Activated T-cell treated with anti-CD3 and anti-CD28 coated beads for 1 hour (primary cell): ENCODE results near the gene SHANK1.

ENCODE experiments used
- DNase-seq: peaks from one replicate; pipeline ENCODE4 v3.0.0-alpha.2; 2020; ENCODE audit warnings: low read depth

Gene SHANK1

GRCh38 chr19:50711805-50712204, 7.8 kb downstream of the SHANK1 start:
- no peak for DNase-seq

- DNase-seq, result no peak
Observed at GRCh38 chr19:50711196-50711595, 8.4 kb downstream of the SHANK1 start.

- DNase-seq, result no peak
Observed at GRCh38 chr19:50710612-50711011, 9.0 kb downstream of the SHANK1 start.

GRCh38 chr19:50710094-50710493, 9.5 kb downstream of the SHANK1 start:
- no peak for DNase-seq

GRCh38 chr19:50708179-50708879, 11.3 kb downstream of the SHANK1 start:
- no peak for DNase-seq

- DNase-seq, result no peak
Observed at GRCh38 chr19:50706387-50706786, 13.2 kb downstream of the SHANK1 start.

GRCh38 chr19:50705422-50706019, 14.1 kb downstream of the SHANK1 start:
- no peak for DNase-seq

GRCh38 chr19:50703915-50704796, 15.4 kb downstream of the SHANK1 start:
- DNase-seq, result no peak

GRCh38 chr19:50702871-50703829, 16.5 kb downstream of the SHANK1 start:
- DNase-seq, result no peak

GRCh38 chr19:50702158-50702870, 17.3 kb downstream of the SHANK1 start:
- DNase-seq, result no peak

GRCh38 chr19:50701367-50701985, 18.1 kb downstream of the SHANK1 start:
- no peak for DNase-seq

GRCh38 chr19:50697414-50698124, 22.0 kb downstream of the SHANK1 start:
- DNase-seq, result no peak

GRCh38 chr19:50696094-50696483, 23.5 kb downstream of the SHANK1 start:
- DNase-seq, result no peak

- no peak for DNase-seq
Observed at GRCh38 chr19:50695251-50696093, 24.1 kb downstream of the SHANK1 start.

GRCh38 chr19:50694815-50695145, 24.8 kb downstream of the SHANK1 start:
- DNase-seq, result no peak

- DNase-seq, result no peak
Observed at GRCh38 chr19:50693064-50693975, 26.3 kb downstream of the SHANK1 start.

GRCh38 chr19:50690439-50690838, 29.2 kb downstream of the SHANK1 start:
- no peak for DNase-seq

GRCh38 chr19:50688766-50689165, 30.8 kb downstream of the SHANK1 start:
- DNase-seq, result no peak
